SK-MEL-5 (cell line): ENCODE data around the gene ZNF341. TPM values are rescaled to one million over a fixed set of nuclear protein-coding genes. Genes with fewer than 3 reads are reported as not detected.
"Not testable (repeated sequence)": the region's sequence is repeated elsewhere in the genome, so short reads cannot be mapped to it uniquely, and the experiment has no call there.

ENCODE experiments used
- DNase-seq: peaks from one replicate; pipeline ENCODE4 v3.0.0-alpha.2; 2016; ENCODE audit warnings: low read depth, low spot score
- in situ Hi-C: cut with HindIII; loops from 2 replicates; pipeline ENCODE4 v1.10.0; 2016; ENCODE audit warnings: low sequenced_read_pairs, high pct_unique_total_duplicates, low pct_unique_long_range_greater_than_20kb
- total RNA-seq: library from RNA; depleted of rRNA; stranded (reverse); fragments of >200 nt; shearing (Covaris generic); gene quantifications from 2 replicates; pipeline ENCODE4 v1.2.3, GENCODE V29; 2014

Gene ZNF341
- total RNA-seq, 1 experiment from 2014 or later = 1.7 TPM

- DNase-seq, in situ Hi-C loops: not testable (repeated sequence)
Observed at GRCh38 chr20:33698966-33699365, 32.8 kb upstream of the ZNF341 start.

GRCh38 chr20:33700696-33701441 is 30.9 kb upstream of the ZNF341 start:
- in situ Hi-C loops, DNase-seq: not testable (repeated sequence)

GRCh38 chr20:33701629-33702450 is 30.0 kb upstream of the ZNF341 start:
- in situ Hi-C loops = no loop called here
- DNase-seq = no peak

GRCh38 chr20:33702861-33703260 is 28.9 kb upstream of the ZNF341 start:
- in situ Hi-C loops = no loop called here

DNA sequence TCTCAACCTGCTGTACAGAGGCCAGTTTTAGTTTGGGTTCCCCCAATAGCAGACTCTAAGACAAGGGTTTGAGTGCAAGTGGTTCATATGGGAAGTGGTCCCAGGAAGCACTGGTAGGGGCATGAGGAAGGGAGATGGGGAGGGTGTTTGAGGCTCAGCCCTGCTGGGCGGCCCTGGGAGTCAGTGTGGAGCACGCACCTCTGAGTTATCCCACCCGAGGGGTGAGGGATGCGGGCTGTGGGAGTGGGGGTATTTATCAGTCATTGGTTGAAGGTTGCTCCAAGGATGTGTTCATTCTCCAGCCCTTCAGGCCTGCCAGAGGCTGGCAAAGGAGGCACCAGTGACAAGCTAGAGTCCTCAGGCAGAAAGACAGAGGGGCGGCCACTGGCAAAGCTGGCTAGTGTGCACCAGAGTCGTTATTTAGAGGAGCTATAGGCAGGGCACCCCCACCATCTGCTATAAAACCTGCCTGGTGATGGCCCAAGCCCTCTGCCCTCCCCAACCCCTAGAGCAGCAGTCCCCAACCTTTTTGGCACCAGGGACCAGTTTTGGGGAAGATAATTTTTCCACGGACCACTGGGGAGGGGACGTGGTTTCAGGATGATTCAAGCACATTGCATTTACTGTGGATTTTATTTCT is 28.2 kb upstream of the ZNF341 start:
- DNase-seq = no peak
- in situ Hi-C loops = no loop called here

More at GRCh38 chr20:33702861-33703260, 28.9 kb upstream of the ZNF341 start:
- no peak for DNase-seq

- in situ Hi-C loops = no loop called here
- no peak for DNase-seq
Observed at GRCh38 chr20:33704197-33704924, 27.4 kb upstream of the ZNF341 start.

- in situ Hi-C loops = no loop called here
- DNase-seq = no peak
Observed at GRCh38 chr20:33707668-33708067, 24.1 kb upstream of the ZNF341 start.

GRCh38 chr20:33709398-33709797 is 22.4 kb upstream of the ZNF341 start:
- no peak for DNase-seq
- in situ Hi-C loops = no loop called here

- in situ Hi-C loops = no loop called here
Observed at GRCh38 chr20:33709905-33710541, 21.8 kb upstream of the ZNF341 start.

DNA sequence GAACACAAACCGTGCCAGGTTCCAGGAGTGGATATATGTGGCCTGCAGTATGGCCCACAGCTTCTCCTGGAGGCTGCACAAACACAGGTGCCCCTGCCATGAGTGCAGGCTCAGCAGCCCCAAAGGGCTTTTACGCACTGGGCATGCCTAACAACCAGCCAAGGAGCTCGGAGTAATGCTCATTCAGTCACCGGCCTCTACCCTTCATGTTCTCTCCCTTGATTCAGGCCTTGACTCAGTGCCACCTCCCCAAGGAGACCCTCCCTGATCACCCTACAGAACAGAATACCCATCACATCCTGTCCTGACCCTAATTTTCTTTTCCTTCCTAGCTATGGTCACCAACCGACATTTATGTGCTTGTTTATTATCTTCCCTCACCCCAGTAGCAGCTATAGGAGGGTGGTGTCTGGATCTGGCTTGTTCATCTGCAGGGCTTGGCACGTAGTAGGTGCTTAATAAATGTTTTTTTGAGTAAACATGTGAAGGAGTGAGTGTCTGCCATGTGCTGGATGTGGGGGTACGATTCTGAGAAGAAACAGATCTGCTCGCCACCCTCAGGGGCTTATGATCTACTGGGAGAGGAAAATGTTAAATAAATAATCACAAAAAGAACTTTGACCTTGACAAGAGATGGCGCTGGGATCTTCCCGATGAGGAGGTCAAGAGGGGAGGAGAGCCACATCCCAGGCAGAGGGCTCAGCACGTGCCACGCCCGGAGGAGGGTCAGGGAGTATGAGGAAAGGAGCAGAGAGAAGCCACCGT is 20.9 kb upstream of the ZNF341 start:
- DNase-seq = no peak
- in situ Hi-C loops = no loop called here

More at GRCh38 chr20:33709905-33710541, 21.8 kb upstream of the ZNF341 start:
- no peak for DNase-seq

DNA sequence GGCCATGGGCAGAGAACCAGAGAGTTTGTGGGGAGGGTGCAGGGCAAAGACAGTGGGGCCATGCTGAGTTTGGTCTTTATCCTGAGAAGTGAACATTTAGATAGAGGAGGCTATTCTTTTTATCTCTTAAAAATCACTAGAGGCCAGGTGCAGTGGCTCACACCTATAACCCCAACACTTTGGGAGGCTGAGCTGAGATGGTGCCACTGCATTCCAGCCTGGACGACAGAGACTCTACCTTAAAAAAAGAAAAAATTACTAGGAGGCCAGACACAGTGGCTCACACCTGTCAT is 20.4 kb upstream of the ZNF341 start:
- in situ Hi-C loops = no loop called here
- no peak for DNase-seq

- DNase-seq = no peak
- in situ Hi-C loops = no loop called here
Observed at GRCh38 chr20:33713865-33714367, 17.9 kb upstream of the ZNF341 start.

- no peak for DNase-seq
- in situ Hi-C loops = no loop called here
Observed at GRCh38 chr20:33716498-33716897, 15.3 kb upstream of the ZNF341 start.

GRCh38 chr20:33719277-33719988 is 12.4 kb upstream of the ZNF341 start:
- no peak for DNase-seq
- in situ Hi-C loops = no loop called here

DNA sequence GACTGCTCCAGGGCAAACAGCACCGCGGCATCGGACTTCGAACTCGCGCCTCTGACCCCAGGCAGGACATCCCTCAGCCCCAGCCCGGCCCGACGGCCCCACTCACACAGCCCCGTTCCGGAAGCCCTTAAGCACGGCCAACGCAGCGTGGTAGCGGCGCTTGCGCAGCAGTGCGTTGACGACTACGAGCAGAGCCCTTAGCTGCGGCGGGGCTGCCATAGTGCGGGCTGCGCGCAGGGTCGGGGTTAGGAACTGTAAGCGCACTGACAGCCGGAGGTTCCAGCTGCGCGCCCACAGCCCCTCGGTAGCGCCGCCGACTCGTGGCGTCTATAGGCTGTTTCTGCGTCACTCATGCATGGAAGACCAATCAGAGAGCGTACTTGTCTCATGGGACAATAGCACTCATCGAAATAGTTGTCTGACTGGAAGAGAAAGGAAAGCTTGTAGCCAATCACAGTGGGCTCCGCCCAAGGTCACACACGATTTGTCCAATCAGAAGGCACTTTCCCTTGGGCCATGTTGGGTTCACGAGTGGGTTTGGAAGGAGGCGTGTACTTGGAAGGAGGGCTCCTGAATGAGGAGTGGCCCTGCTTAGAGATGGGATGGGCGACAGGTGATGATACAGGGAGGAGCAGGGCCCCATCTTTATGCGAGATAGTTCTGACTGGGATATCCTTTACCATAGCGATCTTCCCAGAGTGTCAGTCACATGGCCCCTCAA is 11.6 kb upstream of the ZNF341 start, which contains the start of gene PXMP4:
PXMP4 (minus strand) TSS at position 322 of the 721 bp plus-strand sequence; CDS start at position 219, 103 bp downstream.
- in situ Hi-C loops = no loop called here
- DNase-seq = peak; percentile 100
